HEK293 (cell line): ENCODE measurements around the gene PACRG.

Experiments
- CTCF ChIA-PET: fragments of 350-600 bp; formaldehyde crosslinking; extraction: SDS; loops from one replicate; lab custom pipeline; 2021; ENCODE audit warnings: antibody characterized with exemption; lab: Yijun Ruan, JAX
- POLR2A ChIA-PET: fragments of 300-600 bp; formaldehyde crosslinking; extraction: SDS; loops from one replicate; lab custom pipeline; 2020; ENCODE audit warnings: antibody characterized with exemption, inconsistent platforms; lab: Yijun Ruan, JAX
- H3K27ac ChIP-seq: fragments of 200-500 bp; sonication (Bioruptor generic); 2 replicates; pipeline ENCODE4 v1.5.1; 2014; ENCODE audit warnings: low read depth, low read length, control low read depth, inconsistent platforms; ENCODE audit errors: extremely low read depth
- H3K36me3 ChIP-seq, 2 experiments: fragments of 200-500 bp in 1 of 2; sonication (Bioruptor generic) in 1 of 2; 1 replicate in 1 of 2; 2 replicates in 1 of 2; pipeline ENCODE4 v1.5.1; 2014 to 2017; ENCODE audit warnings: inconsistent platforms in 2 of 2, low read length in 2 of 2; ENCODE audit not compliant: control insufficient read depth in 2 of 2, insufficient read depth in 1 of 2
- H3K4me1 ChIP-seq: fragments of 200-500 bp; sonication (Bioruptor generic); 2 replicates; pipeline ENCODE4 v1.5.1; 2014; ENCODE audit warnings: mild to moderate bottlenecking, low read length, inconsistent platforms; ENCODE audit not compliant: control insufficient read depth, insufficient read depth
- H3K4me3 ChIP-seq: 2 replicates; pipeline ENCODE4 v1.5.1; 2011; ENCODE audit warnings: low read depth, mild to moderate bottlenecking, control low read depth, low read length, moderate library complexity
- H3K9me3 ChIP-seq: fragments of 200-500 bp; sonication (Bioruptor generic); 2 replicates; pipeline ENCODE4 v1.5.1; 2014; ENCODE audit warnings: low read depth, low read length, inconsistent platforms; ENCODE audit not compliant: control insufficient read depth, insufficient read depth
- KLF7 ChIP-seq: fragments of 450-650 bp; formaldehyde crosslinking; IDR thresholded peaks from 2 replicates; pipeline ENCODE4 v1.5.1; 2016; ENCODE audit warnings: missing biosample characterization, missing genetic modification characterization, borderline replicate concordance
- KLF9 ChIP-seq: fragments of 450-650 bp; formaldehyde crosslinking; IDR thresholded peaks from 2 replicates; pipeline ENCODE4 v1.5.1; 2016; ENCODE audit warnings: missing biosample characterization, missing genetic modification characterization, low read depth
- MYNN ChIP-seq: fragments of 450-650 bp; formaldehyde crosslinking; IDR thresholded peaks from 2 replicates; pipeline ENCODE4 v1.5.1; 2016; ENCODE audit warnings: missing biosample characterization, missing genetic modification characterization, borderline replicate concordance
- RBAK ChIP-seq: fragments of 450-650 bp; formaldehyde crosslinking; IDR thresholded peaks from 2 replicates; pipeline ENCODE4 v1.5.1; 2016; ENCODE audit warnings: missing biosample characterization, missing genetic modification characterization
- SCRT2 ChIP-seq: fragments of 450-650 bp; formaldehyde crosslinking; IDR thresholded peaks from 2 replicates; pipeline ENCODE4 v1.5.1; 2016; ENCODE audit warnings: missing biosample characterization, missing genetic modification characterization
- ZBTB1 ChIP-seq: fragments of 450-650 bp; formaldehyde crosslinking; IDR thresholded peaks from 2 replicates; pipeline ENCODE4 v1.5.1; 2016; ENCODE audit warnings: missing biosample characterization, missing genetic modification characterization
- ZBTB6 ChIP-seq: fragments of 450-650 bp; formaldehyde crosslinking; IDR thresholded peaks from 2 replicates; pipeline ENCODE4 v1.5.1; 2017; ENCODE audit warnings: missing biosample characterization, missing genetic modification characterization
- ZBTB7A ChIP-seq: fragments of 450-650 bp; formaldehyde crosslinking; IDR thresholded peaks from 2 replicates; pipeline ENCODE4 v1.5.1; 2016; ENCODE audit warnings: low read depth, missing biosample characterization, missing genetic modification characterization
- ZNF114 ChIP-seq: fragments of 450-650 bp; formaldehyde crosslinking; IDR thresholded peaks from 2 replicates; pipeline ENCODE4 v1.5.0; 2017; ENCODE audit warnings: missing biosample characterization, missing genetic modification characterization
- ZNF174 ChIP-seq: fragments of 450-650 bp; formaldehyde crosslinking; IDR thresholded peaks from 2 replicates; pipeline ENCODE4 v1.5.0; 2017; ENCODE audit warnings: missing biosample characterization, mild to moderate bottlenecking, missing genetic modification characterization
- ZNF175 ChIP-seq: fragments of 450-650 bp; formaldehyde crosslinking; IDR thresholded peaks from 2 replicates; pipeline ENCODE4 v1.5.1; 2016; ENCODE audit warnings: missing biosample characterization, missing genetic modification characterization
- ZNF18 ChIP-seq: fragments of 450-650 bp; formaldehyde crosslinking; IDR thresholded peaks from 2 replicates; pipeline ENCODE4 v1.5.1; 2016; ENCODE audit warnings: missing biosample characterization, missing genetic modification characterization
- ZNF433 ChIP-seq: fragments of 450-650 bp; formaldehyde crosslinking; IDR thresholded peaks from 2 replicates; pipeline ENCODE4 v1.5.1; 2016; ENCODE audit warnings: missing biosample characterization, missing genetic modification characterization, low read depth
- ZNF747 ChIP-seq: fragments of 450-650 bp; formaldehyde crosslinking; IDR thresholded peaks from 2 replicates; pipeline ENCODE4 v1.5.1; 2016; ENCODE audit warnings: missing biosample characterization, missing genetic modification characterization
- ZSCAN16 ChIP-seq: fragments of 450-650 bp; formaldehyde crosslinking; IDR thresholded peaks from 2 replicates; pipeline ENCODE4 v1.5.1; 2016; ENCODE audit warnings: missing biosample characterization, missing genetic modification characterization
- ZSCAN30 ChIP-seq: fragments of 450-650 bp; IDR thresholded peaks from 2 replicates; pipeline ENCODE4 v1.5.1; 2018; ENCODE audit warnings: missing biosample characterization, mild to moderate bottlenecking, missing genetic modification characterization, moderate library complexity
- ZXDB ChIP-seq: fragments of 450-650 bp; formaldehyde crosslinking; IDR thresholded peaks from 2 replicates; pipeline ENCODE4 v1.5.1; 2016; ENCODE audit warnings: missing biosample characterization, missing genetic modification characterization
- TF ChIP-seq, protein P1 (sequence below): fragments of 450-650 bp; formaldehyde crosslinking; IDR thresholded peaks from 2 replicates; pipeline ENCODE4 v1.5.1; 2017; ENCODE audit warnings: missing biosample characterization, missing genetic modification characterization
- TF ChIP-seq, protein P2 (sequence below): fragments of 450-650 bp; formaldehyde crosslinking; IDR thresholded peaks from 2 replicates; pipeline ENCODE4 v1.5.1; 2017; ENCODE audit warnings: missing biosample characterization, missing genetic modification characterization
- TF ChIP-seq, protein P3 (sequence below): sonication (generic); formaldehyde crosslinking; IDR thresholded peaks from 2 replicates; pipeline ENCODE4 v1.8.1; 2022; ENCODE audit warnings: mild to moderate bottlenecking, moderate library complexity, missing genetic modification reagents

Gene PACRG

GRCh38 chr6:162684961-162685360 lies 42.8 kb upstream of the PACRG start:
- Histone ChIP-seq H3K9me3 (no peaks in the 10 kb centered on the region), H3K27ac (no peak overlapping the region), H3K4me1 (no peaks in the 10 kb centered on the region), H3K4me3 (no peak overlapping the region), H3K36me3 (no peaks in the 10 kb centered on the region)
- ChIA-PET POLR2A (no interaction called here), CTCF (no interaction called here)
- TF ChIP-seq KLF9 (tag by site-specific recombination) (no peak), ZNF18 (no peak), ZNF174 (tag by site-specific recombination) (no peak), MYNN (no peak), ZNF114 (tag by site-specific recombination) (no peak), ZBTB6 (tag by site-specific recombination) (no peak), ZBTB7A (tag by site-specific recombination) (no peak), ZNF175 (tag by site-specific recombination) (no peak), ZSCAN30 (tag by site-specific recombination) (no peak), ZBTB1 (tag by site-specific recombination) (no peak), RBAK (tag by site-specific recombination) (no peak), ZNF747 (tag by site-specific recombination) (no peak), ZXDB (tag by site-specific recombination) (no peak), KLF7 (tag by site-specific recombination) (no peak), SCRT2 (tag by site-specific recombination) (no peak)
- TF ChIP-seq, protein P1, sequence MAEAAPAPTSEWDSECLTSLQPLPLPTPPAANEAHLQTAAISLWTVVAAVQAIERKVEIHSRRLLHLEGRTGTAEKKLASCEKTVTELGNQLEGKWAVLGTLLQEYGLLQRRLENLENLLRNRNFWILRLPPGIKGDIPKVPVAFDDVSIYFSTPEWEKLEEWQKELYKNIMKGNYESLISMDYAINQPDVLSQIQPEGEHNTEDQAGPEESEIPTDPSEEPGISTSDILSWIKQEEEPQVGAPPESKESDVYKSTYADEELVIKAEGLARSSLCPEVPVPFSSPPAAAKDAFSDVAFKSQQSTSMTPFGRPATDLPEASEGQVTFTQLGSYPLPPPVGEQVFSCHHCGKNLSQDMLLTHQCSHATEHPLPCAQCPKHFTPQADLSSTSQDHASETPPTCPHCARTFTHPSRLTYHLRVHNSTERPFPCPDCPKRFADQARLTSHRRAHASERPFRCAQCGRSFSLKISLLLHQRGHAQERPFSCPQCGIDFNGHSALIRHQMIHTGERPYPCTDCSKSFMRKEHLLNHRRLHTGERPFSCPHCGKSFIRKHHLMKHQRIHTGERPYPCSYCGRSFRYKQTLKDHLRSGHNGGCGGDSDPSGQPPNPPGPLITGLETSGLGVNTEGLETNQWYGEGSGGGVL (tag by site-specific recombination), result no peak
- TF ChIP-seq, protein P2, sequence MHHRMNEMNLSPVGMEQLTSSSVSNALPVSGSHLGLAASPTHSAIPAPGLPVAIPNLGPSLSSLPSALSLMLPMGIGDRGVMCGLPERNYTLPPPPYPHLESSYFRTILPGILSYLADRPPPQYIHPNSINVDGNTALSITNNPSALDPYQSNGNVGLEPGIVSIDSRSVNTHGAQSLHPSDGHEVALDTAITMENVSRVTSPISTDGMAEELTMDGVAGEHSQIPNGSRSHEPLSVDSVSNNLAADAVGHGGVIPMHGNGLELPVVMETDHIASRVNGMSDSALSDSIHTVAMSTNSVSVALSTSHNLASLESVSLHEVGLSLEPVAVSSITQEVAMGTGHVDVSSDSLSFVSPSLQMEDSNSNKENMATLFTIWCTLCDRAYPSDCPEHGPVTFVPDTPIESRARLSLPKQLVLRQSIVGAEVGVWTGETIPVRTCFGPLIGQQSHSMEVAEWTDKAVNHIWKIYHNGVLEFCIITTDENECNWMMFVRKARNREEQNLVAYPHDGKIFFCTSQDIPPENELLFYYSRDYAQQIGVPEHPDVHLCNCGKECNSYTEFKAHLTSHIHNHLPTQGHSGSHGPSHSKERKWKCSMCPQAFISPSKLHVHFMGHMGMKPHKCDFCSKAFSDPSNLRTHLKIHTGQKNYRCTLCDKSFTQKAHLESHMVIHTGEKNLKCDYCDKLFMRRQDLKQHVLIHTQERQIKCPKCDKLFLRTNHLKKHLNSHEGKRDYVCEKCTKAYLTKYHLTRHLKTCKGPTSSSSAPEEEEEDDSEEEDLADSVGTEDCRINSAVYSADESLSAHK (tag by site-specific recombination), result no peak
- TF ChIP-seq, protein P3, sequence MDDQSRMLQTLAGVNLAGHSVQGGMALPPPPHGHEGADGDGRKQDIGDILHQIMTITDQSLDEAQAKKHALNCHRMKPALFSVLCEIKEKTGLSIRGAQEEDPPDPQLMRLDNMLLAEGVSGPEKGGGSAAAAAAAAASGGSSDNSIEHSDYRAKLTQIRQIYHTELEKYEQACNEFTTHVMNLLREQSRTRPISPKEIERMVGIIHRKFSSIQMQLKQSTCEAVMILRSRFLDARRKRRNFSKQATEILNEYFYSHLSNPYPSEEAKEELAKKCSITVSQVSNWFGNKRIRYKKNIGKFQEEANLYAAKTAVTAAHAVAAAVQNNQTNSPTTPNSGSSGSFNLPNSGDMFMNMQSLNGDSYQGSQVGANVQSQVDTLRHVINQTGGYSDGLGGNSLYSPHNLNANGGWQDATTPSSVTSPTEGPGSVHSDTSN, result no peak

DNA sequence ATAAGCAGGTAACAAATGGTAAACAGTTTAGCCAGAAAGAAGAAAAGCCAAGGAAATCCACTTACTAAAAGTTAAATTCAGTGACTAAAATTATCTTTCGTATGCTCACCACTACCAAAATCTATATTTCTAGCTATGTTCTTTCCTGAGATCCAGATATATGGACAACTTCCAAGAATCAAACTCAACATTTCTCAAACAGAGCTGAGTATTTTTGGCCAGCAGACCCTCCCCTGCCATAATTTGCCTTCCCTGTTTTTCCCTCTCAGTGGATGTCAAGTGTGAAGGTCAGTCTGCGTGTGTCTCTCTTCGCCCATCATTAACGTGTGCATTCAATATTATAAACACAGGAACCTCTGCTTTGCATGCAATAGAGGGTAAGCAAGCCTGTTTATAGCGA lies 42.2 kb upstream of the PACRG start:
- Histone ChIP-seq H3K36me3 (no peaks in the 10 kb centered on the region), H3K9me3 (no peaks in the 10 kb centered on the region), H3K4me3 (no peak overlapping the region), H3K27ac (no peak overlapping the region), H3K4me1 (no peaks in the 10 kb centered on the region)
- ChIA-PET CTCF (interaction anchor here (0.7 kb wide), 1 partner anchor 13 kb away, joined by 3 read pairs; no protein-coding TSS in a partner anchor), POLR2A (no interaction called here)
- no peak for TF ChIP-seq ZSCAN16 (tag by site-specific recombination)
- no peak for TF ChIP-seq ZBTB6 (tag by site-specific recombination)
- no peak for TF ChIP-seq ZNF433 (tag by site-specific recombination)
- TF ChIP-seq, all 188 proteins: peak for 0
